ENCODE measurements around the gene MARCHF10.

DNA sequence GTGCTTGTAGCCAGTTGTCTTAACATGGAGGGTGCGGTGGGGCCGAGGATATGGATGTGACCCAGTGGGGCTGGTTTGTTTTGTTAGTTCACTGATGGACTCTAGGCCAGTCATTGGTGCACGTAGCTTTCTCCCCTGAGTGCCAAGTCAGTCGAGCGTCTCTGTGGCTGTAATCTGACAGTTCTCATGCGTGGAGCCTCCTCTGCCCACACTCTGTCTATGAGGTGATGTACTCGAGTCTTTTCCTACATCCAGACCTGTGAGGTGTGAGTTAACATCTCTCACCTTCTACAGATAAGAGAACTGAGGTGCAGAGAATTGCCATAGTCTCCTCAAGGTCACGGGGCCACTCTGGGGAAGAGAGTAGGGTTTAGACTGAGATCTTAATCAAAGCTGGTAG lies 90.2 kb downstream of the MARCHF10 start:
- TF ChIP-seq CTCF (IDR thresholded peaks at IDR 0.05; ENCODE audit: low read depth, low read length) (no peak), EZH2phosphoT487 (IDR thresholded peaks at IDR 0.05; ENCODE audit: low read depth) (no peak)

Measured in OCI-LY3 (cell line).